ENCODE results near the gene ELMO1.

DNA sequence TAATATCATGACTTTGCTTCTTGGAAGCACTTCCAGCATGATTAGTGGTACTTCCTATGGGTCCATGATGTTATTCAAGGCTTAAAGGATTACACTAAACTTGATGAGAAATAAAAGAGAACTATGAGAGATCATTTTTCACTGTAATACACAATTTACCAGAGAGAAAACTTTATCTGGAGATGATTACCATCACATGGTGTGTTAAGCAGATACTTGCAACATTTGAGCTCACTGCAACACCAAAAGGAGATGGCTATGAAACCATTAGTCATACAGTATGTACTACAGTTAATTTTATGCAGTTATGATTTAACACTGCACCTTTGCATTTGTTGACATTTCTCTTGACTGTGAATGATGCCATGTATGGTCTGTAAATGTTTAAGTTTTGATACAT, 413.0 kb downstream of the ELMO1 start:
- TF ChIP-seq, protein P1, sequence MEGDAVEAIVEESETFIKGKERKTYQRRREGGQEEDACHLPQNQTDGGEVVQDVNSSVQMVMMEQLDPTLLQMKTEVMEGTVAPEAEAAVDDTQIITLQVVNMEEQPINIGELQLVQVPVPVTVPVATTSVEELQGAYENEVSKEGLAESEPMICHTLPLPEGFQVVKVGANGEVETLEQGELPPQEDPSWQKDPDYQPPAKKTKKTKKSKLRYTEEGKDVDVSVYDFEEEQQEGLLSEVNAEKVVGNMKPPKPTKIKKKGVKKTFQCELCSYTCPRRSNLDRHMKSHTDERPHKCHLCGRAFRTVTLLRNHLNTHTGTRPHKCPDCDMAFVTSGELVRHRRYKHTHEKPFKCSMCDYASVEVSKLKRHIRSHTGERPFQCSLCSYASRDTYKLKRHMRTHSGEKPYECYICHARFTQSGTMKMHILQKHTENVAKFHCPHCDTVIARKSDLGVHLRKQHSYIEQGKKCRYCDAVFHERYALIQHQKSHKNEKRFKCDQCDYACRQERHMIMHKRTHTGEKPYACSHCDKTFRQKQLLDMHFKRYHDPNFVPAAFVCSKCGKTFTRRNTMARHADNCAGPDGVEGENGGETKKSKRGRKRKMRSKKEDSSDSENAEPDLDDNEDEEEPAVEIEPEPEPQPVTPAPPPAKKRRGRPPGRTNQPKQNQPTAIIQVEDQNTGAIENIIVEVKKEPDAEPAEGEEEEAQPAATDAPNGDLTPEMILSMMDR (IDR thresholded peaks at IDR 0.05 in 2 of 3, conservative IDR thresholded peaks at IDR 0.05 in 1 of 3; ENCODE audit: control insufficient read depth in 2 of 3, extremely low read depth in 1 of 3, insufficient read depth in 1 of 3, low read depth in 3 of 3, low read length in 3 of 3) = no peak
- no peak for TF ChIP-seq MTA3 (IDR thresholded peaks at IDR 0.05; ENCODE audit: borderline replicate concordance, low read length)
- TF ChIP-seq SREBF2 (IDR thresholded peaks at IDR 0.05; ENCODE audit: low read length) = no peak
- no peak for TF ChIP-seq POLR2A (IDR thresholded peaks at IDR 0.05; ENCODE audit: low read depth, low read length)
- TF ChIP-seq, protein P2, sequence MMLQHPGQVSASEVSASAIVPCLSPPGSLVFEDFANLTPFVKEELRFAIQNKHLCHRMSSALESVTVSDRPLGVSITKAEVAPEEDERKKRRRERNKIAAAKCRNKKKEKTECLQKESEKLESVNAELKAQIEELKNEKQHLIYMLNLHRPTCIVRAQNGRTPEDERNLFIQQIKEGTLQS (IDR thresholded peaks at IDR 0.05; ENCODE audit: borderline replicate concordance, extremely low read depth, low read depth, low read length) = no peak
- TF ChIP-seq MYC (IDR thresholded peaks at IDR 0.05; ENCODE audit: insufficient read depth, insufficient read length, insufficient replicate concordance, low read length, severe bottlenecking) = no peak
- TF ChIP-seq SMAD1 (IDR thresholded peaks at IDR 0.05; ENCODE audit: low read depth, partially characterized antibody) = no peak
- no peak for TF ChIP-seq RELA (IDR thresholded peaks at IDR 0.05; ENCODE audit: borderline replicate concordance, partially characterized antibody)
- TF ChIP-seq SPI1 (IDR thresholded peaks at IDR 0.05; ENCODE audit: borderline replicate concordance, insufficient read depth, low read depth, low read length) = no peak
- no peak for TF ChIP-seq RFX5 (IDR thresholded peaks at IDR 0.05; ENCODE audit: low read depth, low read length)
- TF ChIP-seq EZH2 (IDR thresholded peaks at IDR 0.05; ENCODE audit: borderline replicate concordance, control insufficient read depth, low read depth, low read length) = no peak
- no peak for TF ChIP-seq BRCA1 (IDR thresholded peaks at IDR 0.05; ENCODE audit: low read depth, low read length)

All from GM12878 (cell line).